HG02981 (cell line): Measurements from ENCODE around the gene SNX5.

ENCODE experiments used
- ATAC-seq: cut with Tn5 transposase; IDR thresholded peaks from one replicate; pipeline ENCODE4 v1.9.1; 2021; ENCODE audit warnings: mild to moderate bottlenecking, moderate library complexity; ENCODE audit not compliant: unreplicated experiment

Gene SNX5

GRCh38 chr20:17941826-17942196 is 26.8 kb downstream of the SNX5 start:
- no peak for ATAC-seq

GRCh38 chr20:17941087-17941825 is 27.3 kb downstream of the SNX5 start:
- ATAC-seq: no peak

- no peak for ATAC-seq
Measured at GRCh38 chr20:17940224-17940971, 28.2 kb downstream of the SNX5 start.

DNA sequence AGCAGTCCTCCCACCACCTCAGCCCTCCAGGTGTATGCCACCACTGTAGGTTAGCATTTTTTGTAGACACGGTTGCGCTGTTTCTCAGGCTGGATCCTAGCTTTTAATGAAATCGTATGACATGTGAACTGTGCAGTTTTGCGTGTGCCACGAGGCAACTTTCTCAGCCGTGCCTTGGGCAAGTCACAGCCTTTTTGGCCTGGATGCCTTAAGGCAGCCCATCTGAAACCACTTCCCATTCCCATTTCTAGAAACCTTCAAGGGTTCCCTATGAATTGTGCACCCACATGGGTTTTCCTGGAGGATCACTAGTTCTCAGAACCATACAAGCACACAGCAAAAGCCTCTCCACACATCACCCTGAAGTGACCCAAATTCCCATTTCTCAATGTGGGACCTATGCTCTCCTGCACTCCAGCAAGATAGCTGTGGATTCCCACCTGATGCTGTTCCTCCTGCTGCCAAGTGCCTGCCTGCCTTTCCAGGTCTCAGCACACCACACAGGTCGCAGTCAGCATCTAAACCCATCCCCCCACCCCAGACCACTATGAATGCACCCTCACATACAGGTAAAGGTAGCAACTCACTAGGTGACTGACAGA is 28.9 kb downstream of the SNX5 start:
- ATAC-seq: no peak

- peak; percentile 75 for ATAC-seq
Measured at GRCh38 chr20:17938871-17939619, 29.5 kb downstream of the SNX5 start.

DNA sequence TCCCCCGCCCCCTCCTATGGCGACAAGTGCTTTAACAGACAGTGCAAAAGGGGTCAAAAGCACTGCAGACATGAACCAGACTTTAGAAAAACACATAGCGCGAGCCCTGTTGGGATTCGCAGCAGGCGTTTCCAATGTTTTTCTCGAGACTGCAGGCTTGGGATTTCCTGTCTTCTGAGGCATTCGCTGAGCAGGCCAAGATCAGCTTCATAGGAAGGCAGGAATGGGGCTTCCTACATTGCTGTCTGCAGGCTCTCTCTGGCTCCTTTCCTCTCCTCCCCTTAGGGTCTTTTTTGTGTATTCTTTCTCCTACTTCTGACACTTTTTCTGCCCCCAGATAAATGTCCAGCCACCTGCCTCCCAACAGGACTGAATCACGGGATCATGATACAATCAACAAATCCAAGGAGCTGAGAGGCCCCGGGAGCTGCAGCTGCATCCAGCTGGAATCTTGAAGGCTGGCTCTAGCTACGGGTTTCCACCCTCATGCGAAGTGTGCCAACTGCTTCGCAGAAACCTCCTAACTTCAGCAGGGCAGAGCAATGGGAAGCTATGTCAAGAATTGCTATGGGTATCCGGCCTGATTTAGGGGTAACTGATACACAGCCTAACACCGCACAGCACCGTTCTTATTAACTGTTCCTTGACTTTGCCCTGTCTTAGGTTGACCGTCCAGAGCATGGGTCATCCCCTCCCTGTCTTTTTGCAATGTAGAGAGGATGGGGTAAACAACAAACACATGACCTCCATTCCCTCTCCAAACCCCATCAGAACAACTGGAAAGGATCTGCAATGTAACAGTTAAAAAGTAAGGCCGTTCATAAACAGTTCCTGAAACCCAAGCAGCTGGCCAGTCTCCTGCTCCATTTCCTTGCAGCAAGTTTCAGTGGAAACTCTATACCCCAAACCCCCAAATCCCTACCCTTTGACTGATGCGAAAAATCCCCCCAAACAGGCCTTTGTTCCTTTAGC is 31.5 kb downstream of the SNX5 start:
- ATAC-seq: no peak

DNA sequence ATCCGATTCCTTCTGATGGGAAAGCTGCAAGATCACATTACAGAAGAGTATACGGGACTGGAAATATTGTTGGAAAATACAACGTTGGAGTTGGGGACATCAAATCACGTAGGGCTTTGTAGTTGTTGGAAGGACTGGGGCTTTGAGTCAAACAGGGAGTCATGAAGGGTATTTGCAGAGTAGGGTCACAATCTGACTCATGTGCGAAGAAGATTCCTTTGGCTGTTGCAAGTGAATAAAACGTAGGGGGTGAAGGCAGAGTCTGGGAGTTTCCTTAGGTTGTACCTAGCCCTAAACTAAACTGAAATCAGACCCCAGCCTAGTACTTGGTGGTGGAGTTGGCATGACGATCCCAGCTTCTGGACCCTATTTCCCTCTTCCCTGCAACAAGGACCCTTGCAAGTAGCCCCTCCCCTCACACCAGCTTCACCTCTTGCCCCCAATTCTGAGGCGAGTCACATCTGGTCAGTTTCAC is 32.3 kb downstream of the SNX5 start:
- no peak for ATAC-seq

DNA sequence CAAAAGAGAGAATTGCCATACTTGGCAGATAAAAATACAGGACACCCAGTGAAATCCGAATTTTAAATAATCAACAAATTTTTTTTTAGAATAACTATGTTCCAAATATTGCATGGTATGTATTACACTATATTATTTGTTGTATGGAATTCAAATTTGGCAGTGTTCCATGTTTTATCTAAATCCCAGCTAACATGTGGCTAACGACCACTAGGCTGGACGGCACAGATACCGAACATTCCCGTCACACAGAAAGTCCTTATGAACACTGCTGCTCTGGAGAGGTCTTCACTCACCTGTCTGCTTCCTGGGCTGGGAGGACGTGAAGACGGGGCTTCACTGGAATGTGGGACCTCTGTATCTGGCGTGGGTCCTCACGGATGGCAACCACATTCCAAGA is 32.8 kb downstream of the SNX5 start:
- ATAC-seq: no peak

- ATAC-seq: no peak
Measured at GRCh38 chr20:17935186-17935585, 33.4 kb downstream of the SNX5 start.

DNA sequence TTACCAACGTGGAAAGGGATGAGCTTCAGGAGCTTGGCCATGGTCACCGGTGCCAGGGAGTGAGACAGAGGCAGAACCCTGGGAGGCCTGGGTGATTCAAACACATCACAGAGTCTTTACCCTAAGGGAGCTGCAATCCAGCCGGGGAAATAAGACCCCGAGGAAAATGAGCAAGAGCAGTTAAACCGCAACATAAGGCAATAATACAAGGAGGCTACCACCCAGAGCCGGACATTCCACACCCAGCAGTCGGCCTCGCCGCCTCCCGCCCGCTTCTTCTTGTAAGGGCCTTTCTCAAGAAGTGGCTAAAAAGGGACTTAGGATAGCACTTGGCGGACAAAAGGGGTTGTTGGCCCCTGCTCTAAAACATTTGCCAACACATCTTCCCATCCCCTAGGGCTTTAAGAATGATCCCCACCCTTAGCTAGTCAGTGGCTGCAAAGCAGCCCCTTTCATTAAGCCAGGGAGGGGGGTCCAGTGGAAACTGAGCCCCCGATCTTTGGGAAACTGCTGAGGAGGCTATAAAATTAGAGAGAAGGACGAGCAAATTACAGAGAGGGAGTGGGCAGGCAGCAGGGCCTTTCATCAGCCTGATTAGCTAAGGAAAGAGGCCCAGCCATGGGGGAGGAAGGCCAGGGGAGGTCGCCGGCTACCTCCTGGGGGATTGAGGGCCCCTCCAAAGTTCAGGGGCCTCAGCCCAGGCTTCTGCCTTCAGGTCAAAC is 34.3 kb downstream of the SNX5 start:
- no peak for ATAC-seq

DNA sequence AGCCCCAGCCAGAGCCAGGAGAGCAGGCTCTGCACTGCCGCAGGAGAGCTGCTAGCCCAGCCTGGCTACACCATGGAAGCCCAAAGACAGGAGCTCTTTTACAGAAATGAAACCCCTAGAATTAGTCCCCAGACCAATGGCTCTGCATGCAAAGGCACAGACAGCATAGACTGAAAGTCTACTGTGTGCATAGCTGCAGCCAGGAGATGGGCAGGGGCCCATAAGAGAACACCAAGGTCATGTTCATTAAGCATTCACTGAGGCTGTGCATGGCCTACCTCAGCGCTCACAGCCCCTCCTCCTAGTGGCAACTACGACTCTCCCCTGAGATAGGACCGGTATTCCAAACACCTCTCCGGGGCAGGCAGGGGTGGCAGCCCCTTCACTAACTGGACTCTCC is 34.9 kb downstream of the SNX5 start:
- no peak for ATAC-seq

- no peak for ATAC-seq
Measured at GRCh38 chr20:17933121-17933520, 35.5 kb downstream of the SNX5 start.

DNA sequence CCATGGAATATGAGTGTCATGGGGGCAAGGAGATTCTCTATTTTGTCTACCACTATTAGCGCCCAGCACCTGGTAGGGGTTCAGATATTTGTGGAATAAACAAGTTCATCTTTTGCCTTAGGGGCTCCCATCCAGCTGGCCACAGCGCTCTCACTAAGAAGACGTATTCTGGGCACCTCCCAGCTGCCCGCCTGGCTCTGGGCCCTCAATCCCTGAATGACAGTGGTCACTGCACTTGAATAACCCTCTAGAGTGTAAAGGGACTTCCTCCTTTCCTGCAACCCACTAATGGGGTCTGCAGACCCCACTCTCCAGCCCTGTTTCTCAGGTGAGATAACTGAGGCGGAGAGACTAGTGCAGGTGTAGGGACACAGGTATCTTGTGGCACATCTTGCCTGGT is 36.2 kb downstream of the SNX5 start:
- no peak for ATAC-seq

- no peak for ATAC-seq
Measured at GRCh38 chr20:17931513-17931912, 37.1 kb downstream of the SNX5 start.

DNA sequence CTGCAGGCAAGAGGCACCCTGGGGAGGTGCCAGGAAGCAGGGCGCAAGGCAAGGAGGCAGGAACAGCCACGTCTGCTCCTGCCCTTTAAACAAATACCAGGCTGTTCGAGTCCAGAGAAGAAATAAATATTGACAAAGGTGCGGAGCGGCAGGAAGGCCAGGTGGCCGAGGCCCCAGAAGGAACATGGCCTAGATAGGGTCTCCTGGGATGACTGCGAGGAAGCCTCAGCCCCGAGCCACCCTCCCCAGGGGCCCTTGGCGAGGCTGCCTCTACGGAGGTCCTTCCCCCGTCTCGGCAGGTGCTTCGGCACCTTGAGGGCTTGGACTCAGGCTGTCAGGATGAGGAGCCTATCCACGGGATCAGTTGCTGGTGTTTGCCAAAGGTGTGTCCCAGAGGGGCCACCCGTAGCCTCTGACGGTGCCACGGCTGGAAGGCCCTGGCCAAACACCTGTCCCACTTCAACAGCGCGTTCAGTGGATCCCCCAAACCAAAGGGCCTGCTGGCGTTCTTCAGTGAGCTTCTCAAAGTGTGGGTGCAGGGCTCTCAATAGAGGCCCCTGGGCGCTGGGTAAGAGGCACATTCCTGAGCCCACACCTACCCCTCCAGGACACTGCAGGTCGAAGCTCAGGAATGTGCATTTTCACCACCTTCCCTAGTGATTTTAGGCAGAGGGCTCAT is 39.8 kb downstream of the SNX5 start:
- no peak for ATAC-seq

GRCh38 chr20:17928211-17928611 is 40.4 kb downstream of the SNX5 start:
- ATAC-seq: no peak

DNA sequence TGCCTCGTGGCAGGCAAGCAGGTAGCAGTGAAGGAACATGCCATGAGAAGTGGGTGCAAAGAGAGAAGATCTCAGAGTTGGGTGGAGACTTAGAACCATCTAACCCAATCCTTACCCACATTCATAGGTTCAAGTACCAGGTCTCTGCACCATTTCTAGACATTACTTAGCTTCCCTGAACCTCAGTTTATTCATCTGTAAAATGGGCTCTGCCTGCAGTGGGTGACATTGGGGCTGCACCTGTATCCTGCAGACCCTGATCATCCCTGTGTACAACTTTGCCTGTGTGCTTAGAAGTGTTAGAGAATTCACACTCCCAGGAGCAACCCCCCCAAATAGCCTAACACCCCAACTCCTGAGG is 42.7 kb downstream of the SNX5 start:
- ATAC-seq: no peak

DNA sequence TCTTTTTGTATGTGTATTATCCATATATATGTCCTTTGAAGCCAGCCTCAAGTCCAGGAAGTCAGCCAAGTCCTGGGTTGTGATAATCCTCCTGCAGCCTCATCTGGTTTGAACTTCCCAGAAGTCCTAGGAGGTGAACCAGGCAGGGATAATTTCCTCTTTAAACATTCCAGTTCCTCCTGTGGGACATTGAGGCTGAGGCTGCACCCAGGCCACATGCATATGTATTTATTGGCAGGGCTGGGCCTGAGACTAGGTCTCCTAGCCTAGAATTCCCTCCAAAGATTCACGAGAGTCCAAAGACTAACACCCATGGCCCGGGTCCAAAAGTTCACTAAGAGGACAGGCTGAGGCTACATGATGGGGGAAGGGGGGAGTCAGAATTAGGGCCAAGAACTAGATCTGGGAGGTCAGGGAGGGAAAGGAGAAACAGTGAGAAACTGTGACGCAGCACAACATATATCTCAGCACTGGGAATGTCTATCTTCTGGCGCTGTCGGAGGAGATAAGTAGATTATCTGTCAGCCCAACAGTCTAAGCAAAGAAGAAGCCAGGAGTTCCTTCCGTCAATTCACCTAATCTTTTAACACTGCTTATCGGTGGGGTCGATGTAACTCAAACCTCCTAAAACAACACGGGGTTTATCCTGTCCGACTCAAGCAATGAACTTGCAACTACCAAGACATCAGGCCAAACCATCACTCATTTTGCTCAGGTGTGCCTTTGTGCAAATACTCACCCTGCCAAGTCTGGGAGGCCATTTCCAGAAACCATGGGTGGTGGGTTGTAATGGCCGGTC is 43.3 kb downstream of the SNX5 start:
- no peak for ATAC-seq
